ENCODE results near the gene TNPO3.
A peak's percentile ranks its signal among the peaks of the same experiment; 100 is the strongest.
"Not testable (repeated sequence)": the region's sequence is repeated elsewhere in the genome, so short reads cannot be mapped to it uniquely, and the experiment has no call there.

Gene TNPO3

GRCh38 chr7:128919881-128920799 is 134.8 kb downstream of the TNPO3 start:
- DNase-seq, result no peak

- no peak for DNase-seq
Observed at GRCh38 chr7:128919241-128919640, 135.7 kb downstream of the TNPO3 start.

- no peak for DNase-seq
Observed at GRCh38 chr7:128918016-128918665, 136.8 kb downstream of the TNPO3 start.

- DNase-seq, result no peak
Observed at GRCh38 chr7:128917122-128917521, 137.8 kb downstream of the TNPO3 start.

- no peak for DNase-seq
Observed at GRCh38 chr7:128916643-128916915, 138.3 kb downstream of the TNPO3 start.

- no peak for DNase-seq
Observed at GRCh38 chr7:128915841-128916642, 138.9 kb downstream of the TNPO3 start.

- DNase-seq, result no peak
Observed at GRCh38 chr7:128915271-128915819, 139.6 kb downstream of the TNPO3 start.

- no peak for DNase-seq
Observed at GRCh38 chr7:128914566-128915151, 140.3 kb downstream of the TNPO3 start.

- no peak for DNase-seq
Observed at GRCh38 chr7:128913870-128914565, 140.9 kb downstream of the TNPO3 start.

- DNase-seq, result not testable (repeated sequence)
Observed at GRCh38 chr7:128912709-128913495, 142.0 kb downstream of the TNPO3 start.

GRCh38 chr7:128912281-128912680 is 142.6 kb downstream of the TNPO3 start:
- no peak for DNase-seq

- DNase-seq, result peak; percentile 65
Observed at GRCh38 chr7:128911423-128912031, 143.4 kb downstream of the TNPO3 start.

GRCh38 chr7:128910569-128910945 is 144.4 kb downstream of the TNPO3 start, which contains the start of gene KCP:
Gene KCP (minus strand): TSS chr7:128910709. CDS start chr7:128910676, 33 bp downstream.
- no peak for DNase-seq

- DNase-seq, result peak; percentile 84
Observed at GRCh38 chr7:128909625-128910568, 145.0 kb downstream of the TNPO3 start.

GRCh38 chr7:128908750-128909624 is 145.9 kb downstream of the TNPO3 start:
- no peak for DNase-seq

GRCh38 chr7:128906766-128907559 is 147.9 kb downstream of the TNPO3 start:
- DNase-seq, result peak; percentile 37

GRCh38 chr7:128906001-128906765 is 148.7 kb downstream of the TNPO3 start:
- no peak for DNase-seq

Measured in DMS53 (cell line).